ENCODE results near the gene CES5A.

CES5A gene

GRCh38 chr16:55908641-55909040, 33.5 kb upstream of the CES5A start:
- TF ChIP-seq TAF1 (IDR thresholded peaks at IDR 0.05; ENCODE audit: borderline replicate concordance, insufficient read depth, low read length), result no peak
- TF ChIP-seq POLR2AphosphoS5 (IDR thresholded peaks at IDR 0.05; ENCODE audit: low read depth, low read length), result no peak
- TF ChIP-seq REST (IDR thresholded peaks at IDR 0.05; ENCODE audit: insufficient read depth in 1 of 2, low read depth in 2 of 2, low read length in 2 of 2), result no peak
- no peak for TF ChIP-seq FOXP2 (optimal IDR thresholded peaks at IDR 0.05; ENCODE audit: borderline replicate concordance, extremely low read depth, extremely low read length, insufficient read depth)
- TF ChIP-seq SIN3A (IDR thresholded peaks at IDR 0.05; ENCODE audit: borderline replicate concordance, insufficient read depth, low read length), result no peak

GRCh38 chr16:55907661-55908060, 32.5 kb upstream of the CES5A start:
- no peak for TF ChIP-seq FOXP2 (optimal IDR thresholded peaks at IDR 0.05; ENCODE audit: borderline replicate concordance, extremely low read depth, extremely low read length, insufficient read depth)
- no peak for TF ChIP-seq REST (IDR thresholded peaks at IDR 0.05; ENCODE audit: insufficient read depth in 1 of 2, low read depth in 2 of 2, low read length in 2 of 2)
- TF ChIP-seq TAF1 (IDR thresholded peaks at IDR 0.05; ENCODE audit: borderline replicate concordance, insufficient read depth, low read length), result no peak
- TF ChIP-seq POLR2AphosphoS5 (IDR thresholded peaks at IDR 0.05; ENCODE audit: low read depth, low read length), result no peak
- no peak for TF ChIP-seq SIN3A (IDR thresholded peaks at IDR 0.05; ENCODE audit: borderline replicate concordance, insufficient read depth, low read length)

- no peak for TF ChIP-seq FOXP2 (optimal IDR thresholded peaks at IDR 0.05; ENCODE audit: borderline replicate concordance, extremely low read depth, extremely low read length, insufficient read depth)
- no peak for TF ChIP-seq SIN3A (IDR thresholded peaks at IDR 0.05; ENCODE audit: borderline replicate concordance, insufficient read depth, low read length)
- TF ChIP-seq TAF1 (IDR thresholded peaks at IDR 0.05; ENCODE audit: borderline replicate concordance, insufficient read depth, low read length), result no peak
- no peak for TF ChIP-seq REST (IDR thresholded peaks at IDR 0.05; ENCODE audit: insufficient read depth in 1 of 2, low read depth in 2 of 2, low read length in 2 of 2)
- no peak for TF ChIP-seq POLR2AphosphoS5 (IDR thresholded peaks at IDR 0.05; ENCODE audit: low read depth, low read length)
These were observed 30.9 kb upstream of the CES5A start for GRCh38 chr16:55906123-55906522.

GRCh38 chr16:55905651-55906050, 30.5 kb upstream of the CES5A start:
- TF ChIP-seq SIN3A (IDR thresholded peaks at IDR 0.05; ENCODE audit: borderline replicate concordance, insufficient read depth, low read length) (no peak), POLR2AphosphoS5 (IDR thresholded peaks at IDR 0.05; ENCODE audit: low read depth, low read length) (no peak), REST (IDR thresholded peaks at IDR 0.05; ENCODE audit: insufficient read depth in 1 of 2, low read depth in 2 of 2, low read length in 2 of 2) (no peak)

GRCh38 chr16:55901566-55902217, 26.5 kb upstream of the CES5A start:
- no peak for TF ChIP-seq POLR2AphosphoS5 (IDR thresholded peaks at IDR 0.05; ENCODE audit: low read depth, low read length)
- TF ChIP-seq REST (IDR thresholded peaks at IDR 0.05; ENCODE audit: insufficient read depth in 1 of 2, low read depth in 2 of 2, low read length in 2 of 2), result no peak
- TF ChIP-seq FOXP2 (optimal IDR thresholded peaks at IDR 0.05; ENCODE audit: borderline replicate concordance, extremely low read depth, extremely low read length, insufficient read depth), result no peak
- TF ChIP-seq TAF1 (IDR thresholded peaks at IDR 0.05; ENCODE audit: borderline replicate concordance, insufficient read depth, low read length), result no peak
- no peak for TF ChIP-seq SIN3A (IDR thresholded peaks at IDR 0.05; ENCODE audit: borderline replicate concordance, insufficient read depth, low read length)
